ENCODE measurements around the gene OR6C75. TPM values are rescaled to one million over a fixed set of nuclear protein-coding genes. Genes with fewer than 3 reads are reported as not detected.
"Not testable (repeated sequence)": the region's sequence is repeated elsewhere in the genome, so short reads cannot be mapped to it uniquely, and the experiment has no call there.

The OR6C75 gene
- total RNA-seq, 1 donor from 2014 or later: not detected

- DNase-seq (ENCODE audit: low read depth): no peak
- Mint-ChIP-seq H3K27ac (ENCODE audit: unreplicated experiment) (no peak within 1 kb of the TSS), H3K9me3 (ENCODE audit: unreplicated experiment) (no peaks in the 10 kb centered on the region), H3K4me3 (ENCODE audit: unreplicated experiment) (no peak within 1 kb of the TSS), H3K36me3 (ENCODE audit: low read depth, unreplicated experiment) (no peaks in the 10 kb centered on the region), H3K27me3 (ENCODE audit: low read depth, unreplicated experiment) (no peaks in the 10 kb centered on the region), H3K4me1 (ENCODE audit: low read depth, unreplicated experiment) (no peaks in the 10 kb centered on the region)
- H4K20me1 ChIP-seq (ENCODE audit: insufficient read depth, low read length): no peaks in the 10 kb centered on the region
- H2AFZ ChIP-seq (ENCODE audit: low read depth, low read length): no peak within 1 kb of the TSS
- no peak within 1 kb of the TSS for H3K4me3 ChIP-seq (ENCODE audit: insufficient read depth, low read depth, low read length)
- no peak for FAIRE-seq
- TF ChIP-seq EZH2 (IDR thresholded peaks at IDR 0.05; ENCODE audit: insufficient read depth, low read length) (no peak), CTCF (IDR thresholded peaks at IDR 0.05; ENCODE audit: insufficient read depth, low read depth, low read length) (no peak)
- H3K9ac ChIP-seq (ENCODE audit: low read length): no peak within 1 kb of the TSS
- no peaks in the 10 kb centered on the region for H3K9me3 ChIP-seq (ENCODE audit: insufficient read depth, low read depth, low read length)
- H3K4me2 ChIP-seq (ENCODE audit: low read length): no peak within 1 kb of the TSS
- H3K36me3 ChIP-seq (ENCODE audit: insufficient read depth, low read length): no peaks in the 10 kb centered on the region
- H3K27ac ChIP-seq (ENCODE audit: low read depth, low read length): no peak within 1 kb of the TSS
- H3K79me2 ChIP-seq (ENCODE audit: insufficient read depth, low read length): no peaks in the 10 kb centered on the region
- H3K4me1 ChIP-seq (ENCODE audit: insufficient read depth, low read length): no peaks in the 10 kb centered on the region
- H3K27me3 ChIP-seq (ENCODE audit: insufficient read depth, low read length): no peaks in the 10 kb centered on the region
Observed at GRCh38 chr12:55330446-55330845, 32.3 kb upstream of the OR6C75 start, which contains the start of gene OR6C3. TSS of gene OR6C3 (plus strand) at chr12:55330746. CDS start at chr12:55331701, 955 bp downstream.

- no peaks in the 10 kb centered on the region for H3K27me3 Mint-ChIP-seq (ENCODE audit: low read depth, unreplicated experiment)
- H3K9me3 ChIP-seq (ENCODE audit: insufficient read depth, low read depth, low read length): no peaks in the 10 kb centered on the region
- no peaks in the 10 kb centered on the region for H3K27me3 ChIP-seq (ENCODE audit: insufficient read depth, low read length)
- no peaks in the 10 kb centered on the region for H3K4me1 ChIP-seq (ENCODE audit: insufficient read depth, low read length)
- no peak overlapping the region for H3K27ac Mint-ChIP-seq (ENCODE audit: unreplicated experiment)
- no peak overlapping the region for H3K27ac ChIP-seq (ENCODE audit: low read depth, low read length)
- no peak overlapping the region for H3K4me2 ChIP-seq (ENCODE audit: low read length)
- FAIRE-seq (no peak), DNase-seq (ENCODE audit: low read depth) (no peak)
- H2AFZ ChIP-seq (ENCODE audit: low read depth, low read length): no peak overlapping the region
- TF ChIP-seq CTCF (IDR thresholded peaks at IDR 0.05; ENCODE audit: insufficient read depth, low read depth, low read length): no peak
- no peak for TF ChIP-seq EZH2 (IDR thresholded peaks at IDR 0.05; ENCODE audit: insufficient read depth, low read length)
- H3K9ac ChIP-seq (ENCODE audit: low read length): no peak overlapping the region
- H3K9me3 Mint-ChIP-seq (ENCODE audit: unreplicated experiment): no peaks in the 10 kb centered on the region
- H3K4me3 ChIP-seq (ENCODE audit: insufficient read depth, low read depth, low read length): no peak overlapping the region
- no peaks in the 10 kb centered on the region for H3K36me3 Mint-ChIP-seq (ENCODE audit: low read depth, unreplicated experiment)
- H3K4me1 Mint-ChIP-seq (ENCODE audit: low read depth, unreplicated experiment): no peaks in the 10 kb centered on the region
- H4K20me1 ChIP-seq (ENCODE audit: insufficient read depth, low read length): no peaks in the 10 kb centered on the region
- no peaks in the 10 kb centered on the region for H3K79me2 ChIP-seq (ENCODE audit: insufficient read depth, low read length)
- no peak overlapping the region for H3K4me3 Mint-ChIP-seq (ENCODE audit: unreplicated experiment)
- no peaks in the 10 kb centered on the region for H3K36me3 ChIP-seq (ENCODE audit: insufficient read depth, low read length)
Observed at GRCh38 chr12:55336002-55336401, 26.8 kb upstream of the OR6C75 start.

- not testable (repeated sequence) for H3K9ac ChIP-seq (ENCODE audit: low read length); DNase-seq (ENCODE audit: low read depth); H3K27me3 Mint-ChIP-seq (ENCODE audit: low read depth, unreplicated experiment); H3K4me3 Mint-ChIP-seq (ENCODE audit: unreplicated experiment); H3K27ac Mint-ChIP-seq (ENCODE audit: unreplicated experiment); H3K36me3 ChIP-seq (ENCODE audit: insufficient read depth, low read length); H3K27me3 ChIP-seq (ENCODE audit: insufficient read depth, low read length); H3K36me3 Mint-ChIP-seq (ENCODE audit: low read depth, unreplicated experiment); H3K27ac ChIP-seq (ENCODE audit: low read depth, low read length); H2AFZ ChIP-seq (ENCODE audit: low read depth, low read length); H3K4me3 ChIP-seq (ENCODE audit: insufficient read depth, low read depth, low read length); H3K4me1 Mint-ChIP-seq (ENCODE audit: low read depth, unreplicated experiment); H3K4me2 ChIP-seq (ENCODE audit: low read length); H3K9me3 ChIP-seq (ENCODE audit: insufficient read depth, low read depth, low read length); FAIRE-seq; H3K79me2 ChIP-seq (ENCODE audit: insufficient read depth, low read length); H3K9me3 Mint-ChIP-seq (ENCODE audit: unreplicated experiment); H3K4me1 ChIP-seq (ENCODE audit: insufficient read depth, low read length); H4K20me1 ChIP-seq (ENCODE audit: insufficient read depth, low read length)
Observed at GRCh38 chr12:55355338-55355737, 7.4 kb upstream of the OR6C75 start.

All from astrocyte (in vitro differentiated cells and primary cell).